HG03432 (cell line): ENCODE results near the gene ZNF81.
A peak's percentile ranks its signal among the peaks of the same experiment; 100 is the strongest.
"Not testable (repeated sequence)": the region's sequence is repeated elsewhere in the genome, so short reads cannot be mapped to it uniquely, and the experiment has no call there.

Experiments
- ATAC-seq: cut with Tn5 transposase; IDR thresholded peaks from one replicate; pipeline ENCODE4 v1.9.1; 2021; ENCODE audit warnings: mild to moderate bottlenecking, moderate library complexity; ENCODE audit not compliant: unreplicated experiment

ZNF81 gene

GRCh38 chrX:47836164-47837072 lies at the start of gene ZNF81:
ZNF81 (plus strand) TSS chrX:47836902; CDS start chrX:47846268, 9,366 bp downstream.
- ATAC-seq, result peak; percentile 96

DNA sequence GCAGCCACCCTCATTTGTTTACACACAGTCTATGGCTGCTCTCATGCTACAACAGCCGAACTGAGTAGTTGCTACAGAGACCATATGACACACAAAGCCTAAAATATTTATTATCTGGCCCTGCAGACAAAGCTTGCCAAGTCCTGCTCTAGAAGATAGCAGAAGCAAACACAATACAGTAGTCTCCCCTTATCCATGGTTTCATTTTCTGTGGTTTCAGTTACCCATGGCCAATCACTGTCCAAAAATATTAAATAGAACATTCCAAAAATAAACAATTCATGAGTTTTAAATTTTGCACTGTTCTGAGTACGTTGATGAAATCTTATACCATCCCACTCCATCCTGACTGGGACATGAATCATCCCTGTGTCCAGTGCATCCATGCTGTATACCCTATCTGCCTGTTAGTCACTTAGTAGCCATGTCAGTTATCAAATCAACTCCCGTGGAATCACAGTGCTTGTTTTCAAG lies 40.2 kb upstream of the ZNF81 start:
- ATAC-seq, result no peak

GRCh38 chrX:47797084-47797483 lies 39.6 kb upstream of the ZNF81 start:
- ATAC-seq, result no peak

- ATAC-seq, result no peak
These were observed 37.8 kb upstream of the ZNF81 start for GRCh38 chrX:47798861-47799260.

GRCh38 chrX:47802589-47802988 lies 34.1 kb upstream of the ZNF81 start:
- no peak for ATAC-seq

DNA sequence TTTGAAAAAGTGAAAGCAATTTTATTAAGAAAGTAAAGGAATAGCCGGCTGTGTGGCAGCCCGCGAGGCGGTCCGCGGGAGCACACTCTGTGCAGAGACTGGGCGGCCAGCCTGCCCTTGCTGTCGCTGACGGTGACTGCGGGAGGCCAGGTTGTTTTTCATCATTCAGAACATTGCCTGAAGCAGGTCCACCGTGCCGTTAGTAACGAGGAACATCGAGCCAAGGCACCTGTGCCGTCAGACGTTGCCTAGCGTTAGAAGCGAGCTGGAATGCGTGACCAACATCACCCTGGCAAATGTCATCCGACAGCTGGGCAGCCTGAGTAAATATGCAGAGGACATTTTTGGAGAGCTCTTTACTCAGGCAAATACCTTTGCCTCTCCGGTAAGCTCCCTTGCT lies 33.6 kb upstream of the ZNF81 start:
- ATAC-seq, result not testable (repeated sequence)

GRCh38 chrX:47804315-47804714 lies 32.4 kb upstream of the ZNF81 start:
- no peak for ATAC-seq

DNA sequence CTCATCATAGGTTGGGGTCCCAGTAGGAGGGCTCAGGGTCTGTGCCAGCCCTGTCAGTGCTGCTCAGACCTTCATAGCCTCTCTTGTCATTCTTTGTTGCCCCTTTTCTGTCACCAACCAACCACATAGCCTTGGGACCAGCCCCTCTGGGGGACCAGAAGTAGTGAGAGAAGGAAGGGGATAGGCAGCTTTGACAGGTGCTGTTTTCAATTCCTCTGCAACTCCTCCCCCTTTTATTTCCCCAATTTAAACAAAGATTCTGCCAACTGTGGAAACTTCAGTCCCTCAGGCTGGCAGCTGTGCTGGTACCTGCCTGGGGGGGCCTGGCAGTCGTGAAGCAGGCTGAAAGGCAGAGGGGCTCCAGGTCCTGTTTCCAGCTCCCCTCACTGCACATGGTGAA lies 30.9 kb upstream of the ZNF81 start:
- ATAC-seq, result not testable (repeated sequence)

DNA sequence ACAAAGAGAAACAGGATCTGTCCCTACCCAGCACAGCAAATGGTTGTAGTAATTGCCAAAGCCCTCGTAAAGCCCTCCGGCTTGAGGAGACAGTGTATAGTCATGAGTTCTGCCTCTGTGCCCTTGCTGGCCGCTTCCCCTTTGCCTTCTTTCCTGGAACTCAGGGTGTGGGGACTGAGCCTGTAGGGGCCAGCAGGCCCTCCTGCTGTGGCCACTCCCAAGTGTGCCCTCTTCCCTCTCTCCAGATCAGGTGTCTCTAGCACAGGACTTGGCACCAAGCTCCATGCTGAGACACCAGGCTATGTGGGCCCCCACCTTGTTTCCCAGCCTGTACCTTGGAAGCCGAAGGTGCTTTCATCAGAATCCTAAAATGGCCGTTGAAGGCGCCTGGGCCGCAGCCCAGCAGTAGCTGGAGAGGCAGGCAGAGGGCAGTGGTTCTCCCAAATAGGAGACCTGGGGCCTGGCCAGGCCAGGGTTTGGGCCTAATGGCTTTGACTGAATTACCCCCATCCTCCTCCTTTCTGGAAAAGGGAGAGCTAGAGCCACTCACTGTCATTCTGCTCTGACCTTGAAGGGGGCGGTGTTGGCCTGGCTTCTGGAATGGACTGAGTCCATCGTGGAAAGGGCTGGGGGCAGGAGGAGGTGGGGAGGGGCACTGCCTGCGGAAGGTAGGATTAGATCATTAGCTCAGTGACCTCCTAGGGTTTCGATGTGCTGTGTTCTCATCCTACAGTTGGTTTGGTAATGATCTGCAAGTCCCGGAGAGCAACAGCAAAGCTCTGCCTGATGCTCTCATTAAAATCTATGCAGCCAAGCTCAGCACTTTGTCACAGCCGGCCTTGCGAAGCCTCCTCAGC lies 30.1 kb upstream of the ZNF81 start:
- not testable (repeated sequence) for ATAC-seq

- not testable (repeated sequence) for ATAC-seq
These were observed 29.5 kb upstream of the ZNF81 start for GRCh38 chrX:47807272-47807538.

GRCh38 chrX:47807548-47807947 lies 29.2 kb upstream of the ZNF81 start:
- no peak for ATAC-seq

GRCh38 chrX:47808904-47809788 lies 27.6 kb upstream of the ZNF81 start:
- ATAC-seq, result no peak

DNA sequence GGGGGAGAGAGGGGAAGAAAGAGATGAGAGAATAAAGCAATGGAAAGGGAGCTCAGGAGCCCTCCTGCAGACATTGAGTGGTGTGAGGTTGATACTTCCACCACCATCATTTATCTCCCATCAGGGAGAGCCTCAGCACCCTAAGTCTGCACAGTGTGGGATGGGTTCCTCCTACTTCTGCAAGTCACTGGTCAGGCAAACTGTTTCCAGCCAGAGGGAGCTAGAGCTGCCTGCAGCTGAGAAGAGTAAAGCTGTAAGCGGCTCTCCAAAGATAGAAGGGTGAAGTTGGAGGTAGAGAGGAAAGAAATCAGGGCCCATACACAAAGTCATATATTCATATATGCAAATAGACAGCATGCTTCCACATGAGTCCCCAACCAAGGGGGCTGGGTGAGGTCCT lies 21.9 kb upstream of the ZNF81 start:
- no peak for ATAC-seq

- no peak for ATAC-seq
These were observed 20.5 kb upstream of the ZNF81 start for GRCh38 chrX:47815901-47816845.

- ATAC-seq, result no peak
These were observed 19.3 kb upstream of the ZNF81 start for GRCh38 chrX:47817421-47817820.

DNA sequence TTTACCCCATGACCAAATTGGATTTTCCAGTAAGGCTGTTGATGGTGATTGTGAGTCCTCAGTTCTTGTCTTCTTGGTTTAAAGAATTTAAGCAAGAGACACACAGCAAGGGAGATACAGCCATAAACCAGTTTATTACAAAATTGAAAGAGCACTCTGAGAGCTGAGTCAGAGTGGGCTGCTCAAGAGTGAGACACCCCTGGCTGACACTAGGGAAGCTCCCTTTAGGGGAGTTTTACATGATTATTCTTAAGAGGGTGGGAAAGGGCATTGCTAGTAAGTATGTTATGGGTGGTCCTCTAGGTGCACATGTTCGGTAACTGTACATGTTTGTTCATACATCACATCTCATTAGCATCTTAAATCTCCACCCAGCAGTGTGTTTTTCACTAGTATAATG lies 18.8 kb upstream of the ZNF81 start:
- no peak for ATAC-seq

GRCh38 chrX:47828984-47829383 lies 7.7 kb upstream of the ZNF81 start:
- ATAC-seq, result no peak

- no peak for ATAC-seq
These were observed 4.9 kb upstream of the ZNF81 start for GRCh38 chrX:47831788-47832187.

DNA sequence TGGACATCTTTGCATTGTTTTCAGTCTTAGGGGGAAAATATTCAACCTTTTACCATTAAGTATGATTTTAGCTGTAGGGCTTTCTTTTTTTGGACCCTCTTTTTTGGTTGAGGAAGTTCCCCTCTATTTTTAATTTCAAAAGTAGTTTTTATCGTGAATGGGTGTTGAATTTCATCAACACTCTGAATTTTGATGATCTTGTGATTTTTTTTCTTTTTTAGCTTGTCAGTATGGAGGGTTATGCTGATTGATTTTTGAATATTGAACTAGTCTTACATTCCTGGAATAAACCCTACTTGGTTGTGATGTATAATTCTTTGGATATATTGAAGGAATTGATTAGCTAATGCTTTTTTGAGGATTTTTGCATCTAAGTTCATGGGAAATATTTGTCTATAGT lies 1.7 kb downstream of the ZNF81 start:
- no peak for ATAC-seq

- ATAC-seq, result no peak
These were observed 3.4 kb downstream of the ZNF81 start for GRCh38 chrX:47840111-47840510.
